Adrenal gland (tissue), 12 donors: ENCODE results near the gene FHAD1. TPM values are rescaled to one million over a fixed set of nuclear protein-coding genes. Genes with fewer than 3 reads are reported as not detected.

ENCODE experiments used
- DNase-seq, 7 donors: peaks; one replicate each; pipeline ENCODE4 v3.0.0-alpha.2; 2019 to 2020
- H3K27ac ChIP-seq, 5 donors: fragments of 200-600 bp; sonication (generic) in 4 of 5; 1 replicate in 3 of 5; 2 replicates in 2 of 5; pipeline versions ENCODE4 v1.5.1 to v1.8.0; 2016 to 2020; ENCODE audit warnings: mild to moderate bottlenecking in 1 of 5
- H3K27me3 ChIP-seq: fragments of 200-600 bp; 2 replicates; pipeline ENCODE4 v1.8.0; 2021
- H3K36me3 ChIP-seq, 2 donors: fragments of 200-600 bp; replicated peaks in 1 of 2; 1 replicate in 1 of 2; 2 replicates in 1 of 2; pipeline versions ENCODE4 v1.5.1 to v1.8.0; 2018 to 2022
- H3K4me1 ChIP-seq, 2 donors: fragments of 200-600 bp; replicated peaks in 1 of 2; 1 replicate in 1 of 2; 2 replicates in 1 of 2; pipeline versions ENCODE4 v1.5.1 to v1.8.0; 2018 to 2021
- H3K4me3 ChIP-seq, 4 donors: fragments of 200-600 bp; sonication (generic) in 3 of 4; one replicate each; pipeline ENCODE4 v1.5.1; 2016 to 2018
- H3K9me3 ChIP-seq, 3 donors: fragments of 200-600 bp; sonication (generic) in 1 of 3; replicated peaks in 1 of 3; 1 replicate in 2 of 3; 2 replicates in 1 of 3; pipeline versions ENCODE4 v1.5.1 to v1.8.0; 2016 to 2021
- POLR2A ChIP-seq, 2 donors: fragments of 450-650 bp; IDR thresholded peaks; one replicate each; pipeline ENCODE4 v1.6.1; 2017; ENCODE audit warnings: antibody characterized with exemption in 2 of 2, mild to moderate bottlenecking in 2 of 2, moderate library complexity in 1 of 2
- WGBS, 4 donors: extraction: QIAGEN DNeasy Blood & Tissue Kit in 2 of 4; methylation state at CpG; one replicate each; pipeline versions ENCODE4 v1.1.5 to v1.1.7; 2013 to 2017; 5-methylcytosine and 5-hydroxymethylcytosine counted together
- intact Hi-C, 2 donors: fragments of 100-400 bp; cut with DNase I; formaldehyde crosslinking; loops; one replicate each; pipeline versions ENCODE4 v1.14.1 to v1.15.0; 2022 to 2023
- polyA plus RNA-seq, 3 donors: library from polyadenylated mRNA; stranded (reverse); fragments of 200-250 nt in 2 of 3; fragments of 350-450 nt in 1 of 3; fragmentation: Illumina TruSeq in 1 of 3; extraction: RNeasy Lipid Tissue Mini Kit (QIAGEN cat#74804) in 1 of 3; gene quantifications; one replicate each; pipeline ENCODE4 v1.2.3, GENCODE V29; 2013 to 2014
- total RNA-seq, 9 donors: library from RNA; depleted of rRNA in 4 of 9; stranded (reverse); fragments of >200 nt in 4 of 9; fragments of 120-200 nt in 1 of 9; fragmentation: NEBNext Ultra II Directional in 1 of 9; extraction: Animal tissue kit (Norgen Biotek cat#: 25700) in 1 of 9; gene quantifications; one replicate each; pipeline versions ENCODE4 v1.1.0 to v1.2.4, GENCODE V29; 2013 to 2023
- TF ChIP-seq, protein P1 (sequence below), 6 experiments: fragments of 450-650 bp in 4 of 6; fragments of 200-600 bp in 2 of 6; sonication (generic) in 1 of 6; IDR thresholded peaks; 1 replicate in 5 of 6; 2 replicates in 1 of 6; pipeline versions ENCODE4 v1.5.1 to v1.8.0; 2016 to 2021; ENCODE audit warnings: antibody characterized with exemption in 6 of 6, mild to moderate bottlenecking in 2 of 6, moderate library complexity in 1 of 6
- donor health status: healthy with polysubstance abuse.
- donor health status: Bipolar disorder and iron deficiency.
- donor health status: DM: yes; HTN: yes; CAD: no.
- donor health status: DM: no; HTN: no; CAD: no.
- donor health status: DM: no; HTN: no; CAD: no.
- donor health status: DM: yes; HTN: yes; CAD: no.

FHAD1 gene
- total and polyA plus RNA-seq, 12 donors: 0.09 to 1.6 (median 0.57) TPM; not detected in 1

DNA sequence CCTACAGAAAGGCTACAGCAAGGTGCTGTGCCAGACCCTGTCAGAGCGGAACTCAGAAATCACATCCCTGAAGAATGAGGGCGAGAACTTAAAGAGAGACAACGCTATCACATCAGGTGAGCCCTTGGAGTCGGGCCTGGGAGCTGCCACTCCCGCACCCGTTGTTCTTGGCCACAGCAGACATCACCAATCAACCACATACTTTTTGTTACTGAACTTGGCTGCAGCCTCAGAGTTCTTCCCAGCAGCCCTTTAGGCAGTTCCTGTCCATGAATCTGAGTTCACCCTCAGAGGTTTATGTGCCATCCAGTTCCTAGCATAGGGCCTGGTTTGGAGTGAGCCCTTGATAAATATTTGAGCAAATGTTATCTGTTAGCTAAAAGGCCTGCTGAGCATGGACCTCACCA is 61.6 kb downstream of the FHAD1 start:
- Histone ChIP-seq H3K36me3 (no peaks in the 10 kb centered on the region), H3K27ac (no peak overlapping the region), H3K4me3 (no peak overlapping the region), H3K9me3 (no peaks in the 10 kb centered on the region), H3K27me3 (no peaks in the 10 kb centered on the region), H3K4me1 (peaks cover 0 to 4% of the 10 kb centered on the region in 2 donors)
- no peak for DNase-seq
- WGBS, 4 donors: 94 to 100% (median 96%) methylated on average over 1 to 6 of the region's 6 CpGs
- no peak for TF ChIP-seq POLR2A (IDR thresholded peaks at IDR 0.05)
- TF ChIP-seq, protein P1, sequence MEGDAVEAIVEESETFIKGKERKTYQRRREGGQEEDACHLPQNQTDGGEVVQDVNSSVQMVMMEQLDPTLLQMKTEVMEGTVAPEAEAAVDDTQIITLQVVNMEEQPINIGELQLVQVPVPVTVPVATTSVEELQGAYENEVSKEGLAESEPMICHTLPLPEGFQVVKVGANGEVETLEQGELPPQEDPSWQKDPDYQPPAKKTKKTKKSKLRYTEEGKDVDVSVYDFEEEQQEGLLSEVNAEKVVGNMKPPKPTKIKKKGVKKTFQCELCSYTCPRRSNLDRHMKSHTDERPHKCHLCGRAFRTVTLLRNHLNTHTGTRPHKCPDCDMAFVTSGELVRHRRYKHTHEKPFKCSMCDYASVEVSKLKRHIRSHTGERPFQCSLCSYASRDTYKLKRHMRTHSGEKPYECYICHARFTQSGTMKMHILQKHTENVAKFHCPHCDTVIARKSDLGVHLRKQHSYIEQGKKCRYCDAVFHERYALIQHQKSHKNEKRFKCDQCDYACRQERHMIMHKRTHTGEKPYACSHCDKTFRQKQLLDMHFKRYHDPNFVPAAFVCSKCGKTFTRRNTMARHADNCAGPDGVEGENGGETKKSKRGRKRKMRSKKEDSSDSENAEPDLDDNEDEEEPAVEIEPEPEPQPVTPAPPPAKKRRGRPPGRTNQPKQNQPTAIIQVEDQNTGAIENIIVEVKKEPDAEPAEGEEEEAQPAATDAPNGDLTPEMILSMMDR (IDR thresholded peaks at IDR 0.05): no peak
- intact Hi-C loops: loop anchor here in 1 of 2 donors (10.0 kb wide), 1 partner anchor 184 kb away; no protein-coding TSS in a partner anchor

DNA sequence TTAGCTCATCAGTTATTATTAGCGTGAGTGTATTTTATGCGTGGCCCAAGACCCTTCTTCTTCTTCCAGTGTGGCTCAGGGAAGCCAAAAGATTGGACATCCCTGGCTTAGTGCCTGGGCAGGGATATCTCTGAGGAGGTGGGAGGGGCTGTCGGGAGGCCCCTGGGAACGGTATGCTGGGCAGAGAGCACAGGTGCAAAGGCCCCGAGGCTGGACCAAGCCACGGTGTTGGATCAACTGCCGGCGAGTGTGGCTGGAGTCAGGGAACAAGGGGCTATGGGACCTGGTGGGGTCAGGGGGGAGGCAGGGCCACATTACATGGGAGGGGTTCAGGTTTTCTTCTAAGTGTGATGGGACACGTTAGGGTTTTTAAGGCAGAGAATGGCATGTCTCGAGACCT is 62.7 kb downstream of the FHAD1 start:
- no peak overlapping the region for H3K4me3 ChIP-seq
- intact Hi-C loops: loop anchor here in 1 of 2 donors (10.0 kb wide), 1 partner anchor 185 kb away; no protein-coding TSS in a partner anchor
- H3K9me3 ChIP-seq: no peaks in the 10 kb centered on the region
- H3K27ac ChIP-seq: no peak overlapping the region
- no peak for TF ChIP-seq POLR2A (IDR thresholded peaks at IDR 0.05)
- TF ChIP-seq, protein P1 (IDR thresholded peaks at IDR 0.05): no peak
- H3K27me3 ChIP-seq: no peaks in the 10 kb centered on the region
- peaks cover 0 to under 1% of the 10 kb centered on the region in 2 donors for H3K4me1 ChIP-seq
- no peaks in the 10 kb centered on the region for H3K36me3 ChIP-seq
- no peak for DNase-seq
- 85 to 92% (median 86%) methylated on average over 10 of the region's 10 CpGs for WGBS, 4 donors

GRCh38 chr1:15310544-15310943 is 63.5 kb downstream of the FHAD1 start:
- WGBS, 4 donors: 92 to 100% (median 94%) methylated on average over 7 of the region's 7 CpGs
- TF ChIP-seq POLR2A (IDR thresholded peaks at IDR 0.05): no peak
- TF ChIP-seq, protein P1 (IDR thresholded peaks at IDR 0.05): no peak
- no peak for DNase-seq
- no peaks in the 10 kb centered on the region for H3K4me1 ChIP-seq
- H3K4me3 ChIP-seq: no peak overlapping the region
- intact Hi-C loops: no loop called here
- no peak overlapping the region for H3K27ac ChIP-seq
- H3K36me3 ChIP-seq: no peaks in the 10 kb centered on the region
- H3K27me3 ChIP-seq: no peaks in the 10 kb centered on the region
- no peaks in the 10 kb centered on the region for H3K9me3 ChIP-seq

DNA sequence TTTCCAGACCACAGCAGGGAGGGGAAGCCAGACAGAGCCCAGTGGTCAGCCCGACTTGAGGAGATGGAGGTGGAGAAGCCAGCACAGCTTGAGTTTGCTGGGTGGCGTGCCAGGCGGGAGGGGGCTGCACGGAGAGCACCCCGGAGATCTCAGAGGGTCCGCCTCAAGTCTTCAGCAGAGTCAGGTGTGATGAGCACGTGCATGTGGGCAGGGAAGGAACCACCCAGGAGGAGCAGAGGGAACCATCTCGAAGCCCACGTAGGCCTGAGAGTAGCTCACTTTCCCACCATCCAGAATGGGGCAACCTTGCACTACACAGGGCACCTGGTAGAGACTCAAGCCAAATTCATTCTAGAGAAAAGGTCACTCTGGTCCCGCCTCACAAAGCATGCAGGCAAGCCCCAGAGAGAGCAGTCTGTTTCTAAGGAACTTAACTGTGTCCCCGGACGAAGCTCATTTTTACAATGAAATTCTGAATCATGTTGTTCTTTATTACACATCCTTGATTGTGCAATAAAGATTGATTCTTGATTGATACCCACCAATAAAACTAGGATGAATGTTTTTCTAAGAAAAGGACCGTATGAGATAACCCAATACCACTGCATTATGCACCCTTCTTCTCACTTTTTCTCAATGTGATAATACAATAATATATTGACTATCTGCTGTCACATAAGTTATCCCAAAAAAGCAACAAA is 64.2 kb downstream of the FHAD1 start:
- H3K27ac ChIP-seq: no peak overlapping the region
- H3K27me3 ChIP-seq: no peaks in the 10 kb centered on the region
- H3K4me3 ChIP-seq: no peak overlapping the region
- intact Hi-C loops: no loop called here
- H3K9me3 ChIP-seq: no peaks in the 10 kb centered on the region
- 82 to 95% (median 92%) methylated on average over 13 of the region's 13 CpGs for WGBS, 4 donors
- H3K4me1 ChIP-seq: no peaks in the 10 kb centered on the region
- no peak for TF ChIP-seq POLR2A (IDR thresholded peaks at IDR 0.05)
- TF ChIP-seq, protein P1 (IDR thresholded peaks at IDR 0.05): no peak
- DNase-seq: no peak
- no peaks in the 10 kb centered on the region for H3K36me3 ChIP-seq
